Measurements from ENCODE around the gene ITLN2. TPM values are rescaled to one million over a fixed set of nuclear protein-coding genes. Genes with fewer than 3 reads are reported as not detected.

ITLN2 gene
- total RNA-seq, 2 donors from 2014 or later, result 2.0 to 6.3 TPM

- Histone ChIP-seq H3K4me3 (no peak overlapping the region), H3K27me3 (peaks cover 0 to 6% of the 10 kb centered on the region in 2 donors), H3K27ac (no peak overlapping the region), H3K4me1 (peaks cover 0 to 11% of the 10 kb centered on the region in 2 donors), H3K9me3 (no peaks in the 10 kb centered on the region), H3K36me3 (no peaks in the 10 kb centered on the region)
- no peak for DNase-seq (ENCODE audit: low spot score)
- TF ChIP-seq CTCF (IDR thresholded peaks at IDR 0.05), result no peak
Observed at GRCh38 chr1:160979286-160979685, 24.7 kb upstream of the ITLN2 start.

- TF ChIP-seq CTCF (IDR thresholded peaks at IDR 0.05), result no peak
- peaks cover 0 to 11% of the 10 kb centered on the region in 2 donors for H3K4me1 ChIP-seq
- no peak overlapping the region for H3K4me3 ChIP-seq
- no peak overlapping the region for H3K27ac ChIP-seq
- peaks cover 0 to 6% of the 10 kb centered on the region in 2 donors for H3K27me3 ChIP-seq
- DNase-seq (ENCODE audit: low spot score), result no peak
- H3K9me3 ChIP-seq, result no peaks in the 10 kb centered on the region
- no peaks in the 10 kb centered on the region for H3K36me3 ChIP-seq
Observed at GRCh38 chr1:160978510-160978927, 23.9 kb upstream of the ITLN2 start.

- H3K27me3 ChIP-seq, result no peaks in the 10 kb centered on the region
- no peaks in the 10 kb centered on the region for H3K36me3 ChIP-seq
- no peak for TF ChIP-seq CTCF (IDR thresholded peaks at IDR 0.05)
- no peak overlapping the region for H3K4me3 ChIP-seq
- H3K9me3 ChIP-seq, result no peaks in the 10 kb centered on the region
- H3K4me1 ChIP-seq, result no peaks in the 10 kb centered on the region
- no peak for DNase-seq (ENCODE audit: low spot score)
- no peak overlapping the region for H3K27ac ChIP-seq
Observed at GRCh38 chr1:160975026-160975425, 20.4 kb upstream of the ITLN2 start.

- TF ChIP-seq CTCF (IDR thresholded peaks at IDR 0.05), result no peak
- H3K36me3 ChIP-seq, result no peaks in the 10 kb centered on the region
- no peaks in the 10 kb centered on the region for H3K9me3 ChIP-seq
- no peak overlapping the region for H3K4me3 ChIP-seq
- no peaks in the 10 kb centered on the region for H3K4me1 ChIP-seq
- H3K27me3 ChIP-seq, result no peaks in the 10 kb centered on the region
- DNase-seq (ENCODE audit: low spot score), result no peak
- no peak overlapping the region for H3K27ac ChIP-seq
Observed at GRCh38 chr1:160973491-160973890, 18.9 kb upstream of the ITLN2 start.

- no peak for TF ChIP-seq CTCF (IDR thresholded peaks at IDR 0.05)
- H3K27me3 ChIP-seq, result no peaks in the 10 kb centered on the region
Observed at GRCh38 chr1:160972939-160973338, 18.3 kb upstream of the ITLN2 start.

GRCh38 chr1:160971618-160972056 lies 17.0 kb upstream of the ITLN2 start:
- DNase-seq (ENCODE audit: low spot score), result no peak
- no peak for TF ChIP-seq CTCF (IDR thresholded peaks at IDR 0.05)

More at GRCh38 chr1:160972939-160973338, 18.3 kb upstream of the ITLN2 start:
- no peak for DNase-seq (ENCODE audit: low spot score)
- H3K27ac ChIP-seq, result no peak overlapping the region
- no peaks in the 10 kb centered on the region for H3K4me1 ChIP-seq
- no peaks in the 10 kb centered on the region for H3K36me3 ChIP-seq
- no peak overlapping the region for H3K4me3 ChIP-seq
- H3K9me3 ChIP-seq, result no peaks in the 10 kb centered on the region

More at GRCh38 chr1:160971618-160972056, 17.0 kb upstream of the ITLN2 start:
- no peaks in the 10 kb centered on the region for H3K9me3 ChIP-seq
- H3K4me1 ChIP-seq, result no peaks in the 10 kb centered on the region
- no peak overlapping the region for H3K27ac ChIP-seq
- H3K4me3 ChIP-seq, result no peak overlapping the region
- H3K36me3 ChIP-seq, result no peaks in the 10 kb centered on the region
- no peaks in the 10 kb centered on the region for H3K27me3 ChIP-seq
